ENCODE results near the gene MCHR1. TPM values are rescaled to one million over a fixed set of nuclear protein-coding genes. Genes with fewer than 3 reads are reported as not detected.

The MCHR1 gene
- total and polyA plus RNA-seq, 2 of the 4 experiments (the other 2 are of a cell fraction), result 1.4 to 3.2 TPM

DNA sequence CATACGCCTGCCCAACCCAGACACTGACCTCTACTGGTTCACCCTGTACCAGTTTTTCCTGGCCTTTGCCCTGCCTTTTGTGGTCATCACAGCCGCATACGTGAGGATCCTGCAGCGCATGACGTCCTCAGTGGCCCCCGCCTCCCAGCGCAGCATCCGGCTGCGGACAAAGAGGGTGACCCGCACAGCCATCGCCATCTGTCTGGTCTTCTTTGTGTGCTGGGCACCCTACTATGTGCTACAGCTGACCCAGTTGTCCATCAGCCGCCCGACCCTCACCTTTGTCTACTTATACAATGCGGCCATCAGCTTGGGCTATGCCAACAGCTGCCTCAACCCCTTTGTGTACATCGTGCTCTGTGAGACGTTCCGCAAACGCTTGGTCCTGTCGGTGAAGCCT is 2.2 kb downstream of the MCHR1 start (continued):
- TF ChIP-seq, protein P1, sequence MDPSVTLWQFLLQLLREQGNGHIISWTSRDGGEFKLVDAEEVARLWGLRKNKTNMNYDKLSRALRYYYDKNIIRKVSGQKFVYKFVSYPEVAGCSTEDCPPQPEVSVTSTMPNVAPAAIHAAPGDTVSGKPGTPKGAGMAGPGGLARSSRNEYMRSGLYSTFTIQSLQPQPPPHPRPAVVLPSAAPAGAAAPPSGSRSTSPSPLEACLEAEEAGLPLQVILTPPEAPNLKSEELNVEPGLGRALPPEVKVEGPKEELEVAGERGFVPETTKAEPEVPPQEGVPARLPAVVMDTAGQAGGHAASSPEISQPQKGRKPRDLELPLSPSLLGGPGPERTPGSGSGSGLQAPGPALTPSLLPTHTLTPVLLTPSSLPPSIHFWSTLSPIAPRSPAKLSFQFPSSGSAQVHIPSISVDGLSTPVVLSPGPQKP (IDR thresholded peaks at IDR 0.05; ENCODE audit: borderline replicate concordance, low read depth, low read length), result no peak
- TF ChIP-seq CEBPB (IDR thresholded peaks at IDR 0.05; ENCODE audit: low read depth, low read length) (no peak), MAFK (IDR thresholded peaks at IDR 0.05; ENCODE audit: low read depth, low read length) (no peak)

DNA sequence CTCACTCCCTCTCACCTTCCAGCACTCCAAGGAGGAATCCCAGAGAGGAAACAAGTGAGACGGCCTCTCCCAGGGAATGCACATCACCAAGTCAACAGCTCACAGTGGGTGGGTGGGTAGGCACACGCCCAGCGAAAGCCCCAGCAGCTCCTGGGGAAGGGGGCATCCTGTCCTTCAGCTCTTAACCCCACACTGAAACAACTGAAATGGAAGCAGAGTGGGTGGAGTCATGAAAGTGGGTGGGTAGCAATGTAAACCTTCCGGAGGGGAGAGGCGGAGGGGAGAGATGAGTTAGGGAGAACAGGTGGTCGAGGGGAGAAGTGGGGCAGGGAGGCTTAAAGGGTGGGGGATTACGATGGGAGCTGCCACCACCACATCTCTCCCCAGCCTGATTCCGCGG is 5.4 kb downstream of the MCHR1 start:
- Histone ChIP-seq H2BK120ac (ENCODE audit: low read depth, low read length) (no peak overlapping the region), H3K9me1 (ENCODE audit: insufficient read depth, low read length) (peaks cover 6% of the 10 kb centered on the region; the same call in 1 of the 2 replicates), H4K20me1 (ENCODE audit: insufficient read depth, low read length) (no peaks in the 10 kb centered on the region), H2BK20ac (ENCODE audit: low read depth, low read length) (no peak overlapping the region), H4K8ac (ENCODE audit: low read depth in 2 of 2, low read length in 2 of 2) (no peak overlapping the region), H3K14ac (replicated peaks; ENCODE audit: low read depth, low read length) (no peak overlapping the region), H3K27me3 (ENCODE audit: control insufficient read depth, insufficient read depth, low read length) (no peaks in the 10 kb centered on the region), H3K23ac (ENCODE audit: low read depth, low read length) (no peak overlapping the region), H2AK5ac (ENCODE audit: low read depth, low read length) (no peak overlapping the region), H3K56ac (ENCODE audit: extremely low read depth, insufficient read depth, low read length) (no peak overlapping the region), H2AK9ac (replicated peaks; ENCODE audit: low read depth, low read length, poor library complexity) (no peak overlapping the region), H4K5ac (ENCODE audit: low read depth, low read length) (no peak overlapping the region), H3K4me2 (ENCODE audit: low read depth, low read length) (no peak overlapping the region), H3K4me1 (ENCODE audit: control insufficient read depth, insufficient read depth, low read length) (peaks cover 7% of the 10 kb centered on the region), H4K91ac (ENCODE audit: insufficient read depth, low read depth, low read length) (no peak overlapping the region), H3K9ac (ENCODE audit: low read depth, low read length) (no peak overlapping the region), H2BK15ac (ENCODE audit: low read depth, low read length) (no peak overlapping the region), H3K4ac (ENCODE audit: low read depth, low read length) (no peak overlapping the region), H3K4me3 (ENCODE audit: insufficient read depth, low read depth, low read length) (no peak overlapping the region), H3K27ac (ENCODE audit: insufficient read depth, low read length) (no peak overlapping the region), H3K9me3 (ENCODE audit: control insufficient read depth, insufficient read depth, low read length) (no peaks in the 10 kb centered on the region), H3K79me1 (ENCODE audit: low read depth in 1 of 2, low read length in 2 of 2) (no peaks in the 10 kb centered on the region), H3K36me3 (ENCODE audit: control insufficient read depth, insufficient read depth, low read length) (no peaks in the 10 kb centered on the region), H2BK5ac (ENCODE audit: low read depth, low read length, poor library complexity, severe bottlenecking) (no peak overlapping the region), H3K18ac (ENCODE audit: low read depth, low read length) (no peak overlapping the region), H2AFZ (replicated peaks; ENCODE audit: low read length, poor library complexity) (peak overlapping the region; percentile 46)
- ChIA-PET POLR2A (ENCODE audit: unreplicated experiment) (no interaction called here), CTCF (interaction anchor here (0.6 to 2.1 kb wide), 2 partner anchors 19 to 75 kb away, joined by 4 to 9 read pairs; no protein-coding TSS in a partner anchor)
- BruUV-seq (replicated peaks), result no TSS peak
- ATAC-seq (ENCODE audit: low read depth), result no peak
- dilution Hi-C loops (cut with HindIII; ENCODE audit: low sequenced_read_pairs, unreplicated experiment), result no loop called here
- in situ Hi-C loops (cut with MboI; ENCODE audit: low sequenced_read_pairs), result loop anchor here (5.0 kb wide), 1 partner anchor 78 kb away; no protein-coding TSS in a partner anchor
- 20% methylated on average over 2 of the region's 9 CpGs; no CpG with 5 or more reads in 1 of the 2 experiments for WGBS, 2 experiments (ENCODE audit: extremely low coverage in 2 of 2, insufficient read length in 1 of 2)
- no peak for DNase-seq
- intact Hi-C loops (cut with micrococcal nuclease), result no loop called here
- TF ChIP-seq, protein P2, sequence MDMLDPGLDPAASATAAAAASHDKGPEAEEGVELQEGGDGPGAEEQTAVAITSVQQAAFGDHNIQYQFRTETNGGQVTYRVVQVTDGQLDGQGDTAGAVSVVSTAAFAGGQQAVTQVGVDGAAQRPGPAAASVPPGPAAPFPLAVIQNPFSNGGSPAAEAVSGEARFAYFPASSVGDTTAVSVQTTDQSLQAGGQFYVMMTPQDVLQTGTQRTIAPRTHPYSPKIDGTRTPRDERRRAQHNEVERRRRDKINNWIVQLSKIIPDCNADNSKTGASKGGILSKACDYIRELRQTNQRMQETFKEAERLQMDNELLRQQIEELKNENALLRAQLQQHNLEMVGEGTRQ (IDR thresholded peaks at IDR 0.05; ENCODE audit: low read depth, low read length), result no peak
- no peak for TF ChIP-seq BHLHE40 (IDR thresholded peaks at IDR 0.05; ENCODE audit: low read depth, low read length)
- no peak for TF ChIP-seq SMC3 (IDR thresholded peaks at IDR 0.05; ENCODE audit: low read depth, low read length)
- no peak for TF ChIP-seq MXI1 (IDR thresholded peaks at IDR 0.05; ENCODE audit: borderline replicate concordance, low read depth, low read length)
- TF ChIP-seq, protein P1 (IDR thresholded peaks at IDR 0.05; ENCODE audit: borderline replicate concordance, low read depth, low read length), result no peak
- TF ChIP-seq RAD21 (IDR thresholded peaks at IDR 0.05; ENCODE audit: low read length), result no peak
- no peak for TF ChIP-seq MAFK (IDR thresholded peaks at IDR 0.05; ENCODE audit: low read depth, low read length)
- TF ChIP-seq CTCF (conservative IDR thresholded peaks at IDR 0.05; ENCODE audit: low read depth, low read length), result no peak
- no peak for TF ChIP-seq CEBPB (IDR thresholded peaks at IDR 0.05; ENCODE audit: low read depth, low read length)
- TF ChIP-seq MAZ (IDR thresholded peaks at IDR 0.05; ENCODE audit: borderline replicate concordance, low read depth, low read length), result no peak
- TF ChIP-seq RCOR1 (IDR thresholded peaks at IDR 0.05; ENCODE audit: insufficient replicate concordance, low read length), result no peak
